H1 (cell line): ENCODE measurements around the gene XPNPEP2. TPM values are rescaled to one million over a fixed set of nuclear protein-coding genes. Genes with fewer than 3 reads are reported as not detected.

Source experiments
- CBX8 ChIP-seq: fragments of 300-800, 300-1000 bp; sonication (generic); IDR thresholded peaks from 2 replicates; pipeline ENCODE4 v1.7.1; 2016; ENCODE audit warnings: low read depth, low read length, borderline replicate concordance
- CTBP2 ChIP-seq: IDR thresholded peaks from 2 replicates; pipeline ENCODE4 v1.7.0; 2011; ENCODE audit warnings: borderline replicate concordance, mild to moderate bottlenecking, moderate library complexity, mixed read lengths, low read length; ENCODE audit not compliant: insufficient read depth, insufficient read length
- GABPA ChIP-seq: IDR thresholded peaks from 2 replicates; pipeline ENCODE4 v1.6.1; 2011; ENCODE audit warnings: mild to moderate bottlenecking, low read length, moderate library complexity, borderline replicate concordance; ENCODE audit not compliant: insufficient read depth
- polyA plus RNA-seq, 7 experiments: library from polyadenylated mRNA; depleted of rRNA in 3 of 7; stranded (reverse) in 5 of 7; unstranded in 2 of 7; fragments of >200 nt in 5 of 7; fragments of 200-250 nt in 2 of 7; gene quantifications; 1 replicate in 5 of 7; 2 replicates in 1 of 7; 4 replicates in 1 of 7; pipeline versions ENCODE4 v1.2.1 to v1.2.3, GENCODE V29; 2011 to 2013; ENCODE audit warnings: missing spikeins in 2 of 7, mixed read lengths in 2 of 7
- total RNA-seq: library from RNA; stranded (reverse); fragmentation: NEBNext Ultra II Directional; extraction: Animal tissue kit (Norgen Biotek cat#: 25700); gene quantifications from 2 replicates; pipeline ENCODE4 v1.2.1, GENCODE V29; 2021

Gene XPNPEP2
- total and polyA plus RNA-seq, 2 of the 8 experiments (the other 6 are each of a cell fraction or from before 2014, with no cell fraction given) = 0.27 TPM; not detected in 1

GRCh38 chrX:129693354-129693753, 45.4 kb upstream of the XPNPEP2 start (continued):
- no peak for TF ChIP-seq CBX8
- no peak for TF ChIP-seq GABPA
- TF ChIP-seq CTBP2 = no peak
